Inferior parietal cortex (tissue), 1 donor: ENCODE results near the gene PINLYP.
"Not testable (repeated sequence)": the region's sequence is repeated elsewhere in the genome, so short reads cannot be mapped to it uniquely, and the experiment has no call there.

Experiments used
- DNase-seq: peaks from one replicate; pipeline ENCODE4 v3.0.0-alpha.2; 2016; ENCODE audit errors: extremely low spot score

The PINLYP gene

DNA sequence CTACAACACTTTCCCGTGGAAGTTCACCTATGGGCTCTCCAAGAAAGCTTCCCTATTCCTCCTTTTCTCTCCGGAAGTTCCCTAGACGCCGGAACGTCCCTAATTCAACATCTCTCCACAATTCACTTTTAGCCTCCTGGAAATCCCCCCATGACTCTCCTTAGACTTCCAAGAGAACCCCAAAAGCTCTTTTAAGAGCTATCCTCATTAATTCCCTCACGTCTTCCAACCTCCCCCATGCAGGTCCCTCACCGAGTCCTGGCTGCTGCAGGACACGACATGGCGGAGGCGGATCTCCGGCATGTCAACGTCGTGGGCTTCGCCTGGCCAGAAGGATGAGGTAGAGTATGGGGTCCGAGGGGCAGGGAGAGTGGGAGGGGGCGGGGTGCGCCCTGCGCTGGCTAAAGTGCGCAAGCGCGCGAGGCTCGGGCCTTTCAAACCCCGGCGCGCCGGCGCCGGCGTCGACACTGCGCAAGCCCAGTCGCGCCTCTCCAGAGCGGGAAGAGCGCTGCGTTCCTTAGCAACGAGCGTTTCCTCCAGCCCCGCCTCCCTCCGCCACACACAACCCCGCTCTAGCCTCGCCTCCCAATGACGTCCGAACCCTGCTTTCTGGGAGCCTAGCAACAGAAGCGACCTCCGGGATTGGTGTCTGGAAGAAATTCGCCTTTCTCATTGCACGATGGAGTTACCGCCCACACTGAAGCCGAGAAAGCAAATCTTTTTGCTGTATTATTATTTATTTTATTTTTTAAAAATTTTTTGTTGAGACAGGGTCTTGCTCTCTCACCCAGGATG lies at the start of gene PINLYP, which contains the start of gene XRCC1:
Gene PINLYP (plus strand): TSS at position 646 of the 795 bp plus-strand sequence. CDS start 1,391 bp downstream, outside the sequence.
Gene XRCC1 (minus strand): TSS at position 372 of the 795 bp plus-strand sequence. CDS start 69 bp downstream, at position 303.
- peak; percentile 97 for DNase-seq

DNA sequence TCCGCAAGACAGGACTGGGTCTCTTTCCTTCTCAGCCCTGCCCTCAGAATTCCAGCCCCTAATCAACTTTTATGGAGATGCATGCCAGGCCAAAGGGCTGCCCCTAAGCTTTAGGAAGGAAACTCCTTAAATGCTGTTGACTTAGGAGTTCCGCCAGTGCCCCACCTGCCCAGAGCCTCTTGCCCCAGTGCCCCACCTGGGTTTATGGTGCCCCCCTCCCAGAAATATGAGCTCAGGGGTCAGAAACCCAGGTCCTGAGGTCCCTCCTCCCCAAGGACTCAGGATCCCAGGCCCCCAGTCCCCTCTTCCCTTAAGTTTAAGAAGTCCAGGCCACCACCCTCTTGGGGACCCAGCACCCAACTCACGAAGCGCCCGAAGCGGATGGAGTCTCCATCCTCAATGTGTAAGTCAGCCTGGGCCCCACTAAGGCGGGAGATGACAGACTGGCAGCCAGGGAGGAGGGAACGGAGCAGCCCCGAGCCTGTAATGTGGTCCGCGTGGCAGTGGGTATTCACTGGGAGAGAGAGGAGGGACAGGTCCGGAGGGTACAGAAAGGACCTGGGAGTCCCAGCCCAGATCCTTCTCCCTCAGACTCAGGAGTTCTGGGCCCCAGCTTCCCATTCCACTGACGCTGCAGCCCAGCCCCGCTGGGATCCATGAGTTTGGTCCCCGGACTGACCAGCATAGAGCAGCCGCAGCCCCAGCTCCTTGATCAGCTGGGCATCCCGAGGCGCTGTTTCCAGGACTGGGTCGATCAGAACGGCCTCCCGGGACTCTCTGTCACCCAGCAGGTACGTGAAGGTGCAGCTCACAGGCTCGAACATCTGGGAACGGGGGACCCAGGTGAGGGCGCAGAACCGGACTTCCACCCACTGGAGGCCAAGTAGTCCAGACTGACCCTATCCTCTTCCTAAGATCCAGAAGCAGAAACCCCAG lies 49.5 kb upstream of the PINLYP start:
- DNase-seq: no peak

DNA sequence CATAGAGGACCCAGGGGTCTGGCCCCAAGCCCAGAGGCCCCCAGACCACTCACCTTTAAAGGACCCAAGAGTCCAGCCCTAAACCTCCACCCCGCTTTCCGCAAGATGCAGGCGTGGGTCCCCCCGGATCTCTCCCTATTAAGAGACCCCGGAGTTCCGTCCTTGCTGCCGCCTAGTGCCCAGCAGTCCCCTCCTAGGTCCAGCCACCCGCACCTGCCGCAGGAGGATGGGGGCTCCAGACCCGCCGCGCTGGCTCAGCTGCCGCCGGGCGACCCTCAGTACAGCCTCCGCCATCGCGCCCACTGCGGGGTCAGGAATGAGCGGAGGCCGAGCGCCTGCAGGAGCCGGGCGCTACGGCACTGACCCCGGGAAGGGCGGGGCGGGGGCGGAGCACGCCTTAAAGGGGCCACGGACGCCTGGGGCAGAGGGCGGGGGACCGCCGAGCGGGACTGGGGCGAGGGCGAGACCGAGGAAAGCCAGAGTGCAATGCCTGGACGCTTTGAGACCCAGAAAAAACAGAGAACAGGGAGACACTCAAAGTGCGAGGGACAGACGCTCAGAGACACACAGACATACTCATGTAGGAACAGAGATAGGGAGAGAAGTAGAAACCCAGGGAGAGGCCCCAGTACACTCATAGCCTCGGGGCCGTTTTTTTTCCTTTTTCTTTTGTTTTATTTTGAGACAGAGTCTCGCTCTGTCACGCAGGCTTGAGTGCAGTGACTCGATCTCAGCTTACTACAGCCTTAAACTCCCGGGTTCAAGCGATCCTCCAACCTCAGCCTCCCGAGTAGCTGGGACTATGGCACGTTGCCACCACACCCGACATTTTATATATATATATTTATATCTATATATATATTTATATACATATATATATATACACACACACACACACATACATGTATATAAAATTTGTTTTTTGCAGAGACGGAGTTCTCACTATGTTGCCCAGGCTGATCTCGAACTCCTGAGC lies 48.4 kb upstream of the PINLYP start, which contains the start of gene ETHE1:
Gene ETHE1 (minus strand): TSS at position 318 of the 976 bp plus-strand sequence. CDS start 24 bp downstream, at position 294.
- DNase-seq: peak; percentile 68

DNA sequence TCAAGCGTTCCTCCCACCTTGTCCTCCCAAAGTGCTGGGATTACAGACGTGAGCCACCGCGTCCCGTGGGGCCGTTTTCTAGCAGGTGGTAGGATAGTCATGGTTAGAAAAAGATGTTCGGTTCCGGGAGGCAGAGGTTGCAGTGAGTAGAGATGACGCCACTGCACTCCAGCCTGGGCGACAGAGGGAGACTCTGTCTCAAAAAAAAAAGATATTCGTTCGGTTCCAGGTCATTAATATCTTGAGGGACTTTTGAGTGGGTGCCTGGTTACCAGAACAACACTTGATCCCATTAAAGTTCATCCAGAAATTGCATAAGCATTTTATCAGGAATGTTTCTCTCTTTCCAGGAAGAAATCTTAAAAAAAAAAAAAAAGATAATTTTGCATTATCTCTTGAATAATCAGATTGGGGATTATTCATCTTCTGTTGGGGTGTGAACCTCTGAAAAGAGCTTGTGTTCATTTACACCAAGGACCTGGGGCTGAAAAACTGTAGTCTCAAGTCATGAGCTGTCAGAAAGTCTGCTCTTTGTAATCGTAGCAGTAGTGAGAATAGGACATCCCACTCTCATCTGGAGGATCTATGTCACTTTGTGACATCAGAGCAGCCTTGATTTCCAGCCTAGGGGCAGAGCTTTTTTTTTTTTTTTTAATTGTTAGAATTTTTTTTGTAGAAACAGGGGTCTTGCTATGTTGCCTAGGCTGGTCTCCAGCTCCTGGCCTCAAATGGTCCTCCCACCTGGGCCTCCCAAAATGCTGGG lies 47.6 kb upstream of the PINLYP start:
- DNase-seq: no peak

DNA sequence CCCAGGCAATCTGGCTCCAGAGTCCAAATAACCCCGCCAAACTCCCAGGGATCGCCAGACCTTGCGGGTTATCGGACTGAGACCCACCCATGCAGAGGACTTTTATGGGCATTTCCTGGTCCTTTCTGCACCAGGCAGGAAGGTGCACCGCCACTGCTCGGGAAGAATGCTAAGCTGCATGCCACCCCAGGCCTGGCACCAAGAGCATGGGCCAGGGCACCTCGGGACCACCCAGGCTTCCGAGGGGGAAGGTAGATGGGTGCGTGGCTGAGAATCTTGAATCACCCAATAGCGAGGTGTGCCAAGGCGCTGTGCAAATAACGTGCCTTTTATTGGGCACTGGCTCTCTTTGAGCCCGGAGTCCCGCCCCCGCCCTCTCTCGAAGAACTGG lies 43.0 kb upstream of the PINLYP start:
- DNase-seq: no peak

DNA sequence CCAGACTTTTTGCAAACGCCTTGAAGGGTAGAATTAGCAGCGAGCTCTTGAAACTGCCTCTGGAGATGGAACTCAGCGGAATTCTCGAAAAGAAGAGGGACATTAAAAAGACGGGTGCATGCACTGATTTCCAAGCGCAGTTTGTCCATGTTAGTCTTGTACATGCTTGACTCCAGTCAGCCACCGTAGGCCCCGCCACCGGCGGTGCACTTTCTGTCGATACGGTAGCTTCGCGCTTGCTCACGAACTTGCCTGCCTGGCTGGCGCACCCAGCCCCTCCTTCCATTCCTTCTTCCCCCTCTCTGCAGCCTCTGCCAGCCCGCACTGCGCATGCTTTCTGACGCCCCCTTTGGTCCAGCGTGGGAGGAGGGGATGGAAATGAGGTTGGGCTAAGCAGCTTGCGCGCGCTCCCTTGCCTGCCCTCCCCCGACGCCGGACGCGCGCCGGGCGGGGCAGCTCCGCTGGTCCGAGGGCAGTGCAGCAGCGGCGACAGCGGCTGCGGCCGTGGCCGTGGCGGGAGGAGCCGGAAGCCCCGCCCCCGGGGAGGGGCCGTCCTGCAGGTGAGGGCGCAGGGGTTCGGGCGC lies 42.5 kb upstream of the PINLYP start, which contains the start of gene ZNF575:
Gene ZNF575 (plus strand): TSS at position 227 of the 584 bp plus-strand sequence. CDS start 1,235 bp downstream, outside the sequence.
- DNase-seq: peak; percentile 92

DNA sequence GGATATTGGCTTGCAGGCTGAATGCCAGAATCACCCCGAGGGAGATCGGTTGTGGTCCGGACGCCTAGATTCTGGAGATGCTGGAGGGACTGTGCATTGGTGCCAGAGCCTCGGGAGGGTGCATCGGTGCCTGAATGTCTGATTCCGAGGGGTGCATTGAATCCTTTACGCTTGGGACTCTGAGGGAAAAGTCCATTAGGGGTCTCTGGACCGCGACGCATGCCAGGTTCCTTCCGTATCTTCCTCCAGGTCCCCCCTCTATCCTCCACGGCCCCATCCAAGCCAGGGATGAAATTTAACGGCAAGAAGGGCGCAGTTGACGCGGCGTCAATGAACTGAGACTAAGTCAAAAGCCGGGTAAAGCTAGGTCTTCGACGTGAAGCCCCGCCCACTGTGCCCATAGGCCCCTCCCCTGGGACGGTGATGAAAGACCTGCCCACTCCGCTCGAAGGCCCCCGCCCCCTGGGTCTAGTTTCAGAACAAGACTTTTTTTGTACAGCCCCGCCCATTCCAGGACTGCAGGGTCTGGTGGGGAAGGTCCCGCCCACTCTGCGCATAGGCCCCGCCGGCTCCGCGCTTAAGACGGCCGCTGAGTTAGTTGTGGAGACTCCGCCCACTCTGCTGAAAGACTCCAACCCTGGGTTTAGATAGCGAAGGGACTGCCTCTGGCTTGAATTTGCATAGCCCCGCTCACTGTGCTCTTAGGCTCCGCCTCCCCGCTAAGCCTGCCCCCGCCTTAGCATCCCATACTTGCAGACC lies 41.9 kb upstream of the PINLYP start:
- DNase-seq: peak; percentile 90

DNA sequence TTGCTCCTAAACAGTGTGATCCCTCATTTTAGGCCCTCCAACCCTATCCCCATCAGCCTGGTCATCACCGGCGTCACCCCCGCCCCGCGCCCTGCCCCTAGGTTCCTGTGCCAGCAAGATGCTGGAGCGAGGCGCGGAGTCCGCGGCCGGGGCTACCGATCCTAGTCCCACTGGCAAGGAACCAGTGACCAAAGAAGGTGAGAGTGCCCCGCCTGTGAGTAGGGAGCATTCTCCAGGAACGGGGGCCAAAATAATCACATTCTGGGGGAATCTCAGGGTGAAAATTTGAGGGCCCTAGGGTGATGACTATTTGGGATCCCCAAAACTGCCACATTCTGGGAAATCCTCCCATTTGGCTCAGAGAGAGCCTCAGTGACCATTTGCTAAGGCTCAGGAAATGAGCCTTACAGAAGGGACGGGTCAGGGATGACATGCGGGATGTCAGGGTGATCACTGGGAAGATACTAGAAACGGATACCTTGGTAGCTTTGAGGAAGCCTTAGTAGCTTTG lies 41.2 kb upstream of the PINLYP start:
- DNase-seq: no peak

DNA sequence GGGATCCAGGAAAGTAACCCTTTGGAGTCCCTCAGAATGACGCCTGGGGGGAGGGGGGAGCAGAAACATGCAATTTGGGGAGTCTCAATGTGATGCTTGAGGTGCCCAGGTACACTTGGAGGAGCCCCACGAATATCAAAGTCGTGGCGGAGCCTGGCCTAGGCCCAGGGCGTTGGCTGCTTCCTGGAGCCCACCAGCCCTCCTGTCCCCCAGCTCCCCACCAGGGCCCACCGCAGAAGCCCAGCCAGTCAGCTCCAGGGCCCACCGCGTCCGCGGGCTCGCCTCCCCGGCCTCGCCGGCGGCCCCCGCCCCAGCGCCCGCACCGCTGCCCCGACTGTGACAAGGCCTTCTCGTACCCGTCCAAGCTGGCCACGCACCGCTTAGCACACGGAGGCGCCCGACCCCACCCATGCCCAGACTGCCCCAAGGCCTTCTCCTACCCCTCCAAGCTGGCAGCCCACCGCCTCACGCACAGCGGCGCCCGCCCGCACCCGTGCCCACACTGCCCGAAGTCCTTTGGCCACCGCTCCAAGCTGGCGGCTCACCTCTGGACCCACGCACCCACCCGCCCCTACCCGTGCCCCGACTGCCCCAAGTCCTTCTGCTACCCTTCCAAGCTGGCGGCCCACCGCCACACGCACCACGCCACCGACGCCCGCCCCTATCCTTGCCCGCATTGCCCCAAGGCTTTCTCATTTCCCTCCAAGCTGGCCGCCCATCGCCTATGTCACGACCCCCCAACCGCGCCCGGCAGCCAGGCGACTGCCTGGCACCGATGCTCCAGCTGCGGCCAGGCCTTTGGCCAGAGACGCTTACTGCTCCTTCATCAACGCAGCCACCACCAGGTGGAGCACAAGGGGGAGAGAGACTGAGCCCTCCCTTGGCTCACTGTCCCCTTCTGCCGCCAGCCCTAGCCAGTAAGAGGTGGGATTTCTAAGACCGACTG lies 40.5 kb upstream of the PINLYP start:
- no peak for DNase-seq

DNA sequence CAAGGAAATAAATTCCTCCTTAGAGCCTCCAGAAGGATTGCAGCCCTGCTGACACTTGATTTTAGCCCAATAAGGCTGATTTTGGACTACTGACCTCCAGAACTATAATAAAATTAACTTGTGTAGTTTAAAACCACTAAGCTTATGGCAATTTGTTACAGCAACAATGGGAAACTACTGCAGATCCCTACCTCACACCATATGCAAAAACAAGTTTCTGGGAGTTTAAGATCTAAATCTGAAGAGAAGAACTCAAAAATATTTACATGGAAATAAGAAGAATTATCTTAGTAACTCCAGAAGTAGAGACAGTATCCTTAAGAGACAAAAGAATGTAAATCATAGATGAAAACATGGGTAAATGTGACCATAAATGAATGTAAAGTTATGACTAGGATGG lies 36.7 kb upstream of the PINLYP start:
- DNase-seq: no peak

DNA sequence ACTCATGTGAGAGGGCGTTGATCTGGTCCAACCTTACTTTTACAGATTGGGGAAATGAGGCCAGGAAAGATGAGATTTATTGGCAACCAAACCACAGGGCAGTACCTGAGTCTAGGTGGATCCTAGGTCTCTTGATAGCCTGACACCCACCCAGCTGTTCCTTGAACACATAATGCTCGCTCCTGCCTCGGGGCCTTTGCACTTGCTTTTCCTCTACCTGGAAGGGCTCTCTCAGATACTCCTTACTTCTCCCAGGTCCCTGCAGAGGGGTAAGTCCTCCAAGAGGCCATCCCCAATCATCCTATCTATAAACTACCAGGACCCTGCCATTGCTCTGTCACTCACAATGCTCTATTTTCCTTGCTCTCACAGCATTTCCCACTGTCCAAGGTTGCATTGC lies 35.2 kb upstream of the PINLYP start:
- no peak for DNase-seq

DNA sequence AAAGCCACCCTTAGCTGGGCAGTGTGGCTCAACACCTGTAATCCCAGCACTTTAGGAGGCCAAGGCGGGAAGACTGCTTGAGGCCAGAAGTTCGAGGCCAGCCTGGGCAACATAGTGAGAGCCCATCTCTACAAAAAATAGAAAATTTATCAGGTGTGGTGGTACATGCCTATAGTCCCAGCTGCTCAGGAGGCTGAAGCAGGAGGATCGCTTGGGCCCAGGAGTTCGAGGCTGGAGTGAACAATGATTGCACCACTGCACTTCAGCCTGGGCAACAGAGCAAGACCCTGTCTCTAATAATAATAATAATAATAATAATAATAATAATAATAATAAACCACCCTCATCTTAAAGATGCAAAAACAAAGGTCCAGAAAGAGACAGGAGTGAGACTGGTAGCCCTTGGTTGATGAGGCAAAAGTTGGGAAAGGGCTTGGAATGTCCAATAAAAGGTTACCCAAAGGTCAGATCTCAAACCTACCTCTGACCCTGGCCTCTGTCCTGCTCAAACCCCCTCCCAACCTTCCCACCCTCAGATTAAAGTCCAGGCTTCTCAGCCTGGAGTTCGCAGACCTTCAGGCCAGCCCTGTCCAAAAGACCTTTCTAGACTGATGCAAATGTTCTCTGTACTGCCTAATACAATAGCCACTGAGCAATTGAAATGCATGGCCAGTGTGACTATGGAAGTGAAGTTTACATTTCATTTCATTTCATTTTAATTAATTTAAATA lies 33.5 kb upstream of the PINLYP start:
- DNase-seq: no peak

DNA sequence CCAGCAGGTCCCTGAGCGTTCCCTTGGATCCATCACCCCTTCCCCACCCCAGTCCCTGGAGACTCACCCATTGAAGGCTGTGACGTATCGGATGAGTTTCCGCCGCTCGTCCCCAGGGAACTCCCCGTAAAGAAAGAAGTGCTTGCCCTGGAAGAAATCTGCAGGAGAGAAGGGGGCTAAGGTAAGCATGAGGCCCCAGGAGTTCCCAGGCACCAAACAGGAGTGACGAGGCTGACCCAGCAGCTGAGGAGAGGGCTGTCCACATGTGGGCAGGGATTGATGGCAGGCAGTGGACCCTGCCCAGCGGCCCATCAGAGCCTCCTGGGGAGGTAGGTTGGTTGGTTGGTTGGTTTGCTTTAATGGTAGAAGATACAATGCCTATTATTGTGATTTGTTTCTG lies 31.5 kb upstream of the PINLYP start:
- DNase-seq: no peak

DNA sequence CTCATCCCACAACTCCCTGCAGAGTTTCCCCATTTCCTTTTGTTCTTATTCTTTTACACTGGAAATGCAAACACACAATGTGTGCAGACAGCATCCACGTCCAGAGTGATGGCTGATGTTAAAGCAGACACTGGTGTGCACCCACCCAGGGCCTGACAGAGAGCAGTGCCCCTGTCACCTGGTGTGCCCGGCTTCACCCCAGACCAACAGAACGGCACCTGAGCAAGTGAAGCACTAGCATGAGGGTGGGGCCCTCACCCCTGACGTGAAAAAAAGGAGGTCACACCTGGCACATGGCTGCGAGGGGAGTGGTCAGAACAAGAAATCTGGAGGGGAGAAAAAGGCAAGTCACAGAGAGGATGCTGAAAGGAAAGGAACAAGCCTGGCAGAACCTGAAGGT lies 30.3 kb upstream of the PINLYP start:
- DNase-seq: no peak

DNA sequence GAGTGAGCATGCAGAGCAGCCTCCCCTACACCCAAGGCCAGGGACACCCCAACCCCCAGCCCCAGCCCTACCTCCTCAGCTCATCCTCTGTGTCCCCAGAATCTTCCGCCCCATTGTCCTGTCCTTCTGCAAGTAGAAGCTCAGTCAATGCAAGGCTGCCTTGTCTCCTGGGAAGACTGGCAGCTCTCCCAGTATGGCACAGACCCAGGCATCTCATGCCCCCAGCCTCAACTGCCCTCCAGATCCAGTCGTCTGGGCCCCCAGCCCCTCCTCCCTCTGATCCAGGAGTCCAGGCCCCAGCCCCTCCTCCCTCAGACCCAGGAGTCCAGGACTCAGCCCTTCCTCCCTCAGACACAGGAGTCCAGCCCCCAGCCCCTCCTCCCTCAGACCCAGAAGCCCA lies 29.6 kb upstream of the PINLYP start:
- no peak for DNase-seq

DNA sequence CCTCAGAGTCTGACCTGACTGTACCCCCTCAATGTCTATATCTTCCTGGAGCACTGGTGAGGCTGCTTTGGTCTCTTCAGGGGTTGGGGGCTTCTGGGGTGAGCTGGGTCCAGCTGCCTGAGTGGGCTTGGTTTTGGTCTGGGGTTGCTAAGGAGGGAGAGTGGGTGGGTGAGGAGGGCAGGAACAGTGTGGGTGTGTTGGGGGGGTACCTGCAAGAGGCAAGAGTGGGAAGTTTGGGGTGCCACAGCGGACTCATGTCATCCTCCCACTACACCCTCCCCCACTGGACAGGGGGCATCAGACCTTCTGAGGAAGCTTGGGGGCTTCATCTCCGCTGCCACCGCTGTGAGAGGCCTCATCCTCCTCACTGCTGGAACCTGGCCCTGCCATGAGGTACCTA lies 29.0 kb upstream of the PINLYP start:
- no peak for DNase-seq

DNA sequence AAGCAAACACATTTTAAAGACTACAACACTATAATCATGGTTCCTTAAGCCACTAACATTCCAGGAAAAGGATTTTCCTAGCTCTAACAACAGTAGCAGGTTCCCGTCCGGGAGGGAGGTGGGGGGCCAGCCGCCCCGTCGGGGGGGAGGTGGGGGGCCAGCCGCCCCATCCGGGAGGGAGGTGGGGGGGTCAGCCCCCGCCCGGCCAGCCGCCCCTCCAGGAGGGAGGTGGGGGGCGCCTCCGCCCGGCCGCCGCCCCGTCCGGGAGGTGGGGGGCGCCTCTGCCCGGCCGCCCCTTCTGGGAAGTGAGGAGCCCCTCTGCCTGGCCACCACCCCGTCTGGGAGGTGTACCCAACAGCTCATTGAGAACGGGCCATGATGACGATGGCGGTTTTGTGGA lies 27.7 kb upstream of the PINLYP start:
- DNase-seq: not testable (repeated sequence)
